Left ventricle myocardium superior (tissue), 1 donor: Measurements from ENCODE around the gene RNF126. TPM values are rescaled to one million over a fixed set of nuclear protein-coding genes. Genes with fewer than 3 reads are reported as not detected.

Experiments used
- ATAC-seq: fragments of 200-7000 bp; cut with Tn5 transposase; one replicate; pipeline ENCODE4 v1.9.1; 2020; ENCODE audit warnings: mild to moderate bottlenecking, moderate library complexity
- DNase-seq: peaks from one replicate; pipeline ENCODE4 v3.0.0-alpha.2; 2020
- intact Hi-C: fragments of 100-400 bp; cut with micrococcal nuclease; formaldehyde crosslinking; loops from one replicate; pipeline ENCODE4 v1.11.0; 2022
- total RNA-seq: library from RNA; stranded (reverse); fragmentation: NEBNext Ultra II Directional; extraction: Animal tissue kit (Norgen Biotek cat#: 25700); gene quantifications from one replicate; pipeline ENCODE4 v1.2.1, GENCODE V29; 2021
- donor health status: DM: no; HTN: yes; CAD: no; lungs with severe emphysema.

Gene RNF126
- total RNA-seq, 1 donor from 2014 or later: 24.4 TPM

DNA sequence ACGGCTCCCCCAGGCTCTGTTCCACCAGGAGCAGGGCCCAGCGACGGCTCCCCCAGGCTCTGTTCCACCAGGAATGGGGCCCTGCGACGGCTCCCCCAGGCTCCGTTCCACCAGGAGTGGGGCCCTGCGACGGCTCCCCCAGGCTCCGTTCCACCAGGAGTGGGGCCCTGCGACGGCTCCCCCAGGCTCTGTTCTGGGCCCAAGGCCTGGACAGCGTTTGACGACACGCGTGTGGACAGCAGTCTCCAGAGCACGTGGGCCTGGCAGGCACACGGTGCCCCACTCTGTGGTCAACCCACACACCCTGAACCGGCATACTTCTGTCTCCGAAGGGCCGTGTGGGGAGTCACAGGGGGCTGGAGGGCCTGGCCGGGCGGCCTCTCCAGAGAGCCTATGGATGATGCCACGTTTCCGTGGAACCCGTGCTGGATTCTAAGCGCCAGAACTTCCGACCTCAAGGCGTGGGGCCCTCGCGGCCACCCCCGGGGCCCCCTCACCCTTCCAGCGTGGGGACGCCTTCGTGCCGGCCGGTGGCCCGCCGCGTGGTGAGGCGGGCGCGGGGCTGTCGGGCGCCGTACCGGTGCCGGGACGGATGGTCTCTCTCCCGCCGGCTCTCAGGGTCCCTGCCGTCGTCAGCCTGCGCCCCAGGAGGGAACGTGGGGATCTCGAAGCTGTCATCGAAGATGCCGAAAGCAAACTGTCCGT is 11.7 kb downstream of the RNF126 start:
- DNase-seq (no peak), ATAC-seq (no peak)
- intact Hi-C loops: no loop called here

DNA sequence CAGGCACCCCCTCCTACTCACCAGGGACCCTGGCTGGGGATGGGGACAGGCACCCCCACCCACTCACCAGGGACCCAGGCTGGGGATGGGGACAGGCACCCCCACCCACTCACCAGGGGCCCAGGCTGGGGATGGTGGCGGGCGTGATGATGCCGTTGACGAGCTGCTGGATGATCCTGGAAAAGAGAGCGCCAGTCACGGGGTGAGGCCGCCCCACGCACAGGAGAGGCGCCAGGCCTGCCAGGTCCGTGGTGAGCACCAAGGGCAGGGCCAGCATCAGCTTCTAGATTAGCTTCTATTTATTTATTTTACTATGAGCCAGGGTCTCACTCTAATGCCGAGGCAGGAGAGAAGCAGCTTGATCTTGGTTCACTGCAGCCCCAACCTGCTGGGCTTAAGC is 12.9 kb downstream of the RNF126 start:
- intact Hi-C loops: no loop called here
- ATAC-seq: no peak
- DNase-seq: no peak

DNA sequence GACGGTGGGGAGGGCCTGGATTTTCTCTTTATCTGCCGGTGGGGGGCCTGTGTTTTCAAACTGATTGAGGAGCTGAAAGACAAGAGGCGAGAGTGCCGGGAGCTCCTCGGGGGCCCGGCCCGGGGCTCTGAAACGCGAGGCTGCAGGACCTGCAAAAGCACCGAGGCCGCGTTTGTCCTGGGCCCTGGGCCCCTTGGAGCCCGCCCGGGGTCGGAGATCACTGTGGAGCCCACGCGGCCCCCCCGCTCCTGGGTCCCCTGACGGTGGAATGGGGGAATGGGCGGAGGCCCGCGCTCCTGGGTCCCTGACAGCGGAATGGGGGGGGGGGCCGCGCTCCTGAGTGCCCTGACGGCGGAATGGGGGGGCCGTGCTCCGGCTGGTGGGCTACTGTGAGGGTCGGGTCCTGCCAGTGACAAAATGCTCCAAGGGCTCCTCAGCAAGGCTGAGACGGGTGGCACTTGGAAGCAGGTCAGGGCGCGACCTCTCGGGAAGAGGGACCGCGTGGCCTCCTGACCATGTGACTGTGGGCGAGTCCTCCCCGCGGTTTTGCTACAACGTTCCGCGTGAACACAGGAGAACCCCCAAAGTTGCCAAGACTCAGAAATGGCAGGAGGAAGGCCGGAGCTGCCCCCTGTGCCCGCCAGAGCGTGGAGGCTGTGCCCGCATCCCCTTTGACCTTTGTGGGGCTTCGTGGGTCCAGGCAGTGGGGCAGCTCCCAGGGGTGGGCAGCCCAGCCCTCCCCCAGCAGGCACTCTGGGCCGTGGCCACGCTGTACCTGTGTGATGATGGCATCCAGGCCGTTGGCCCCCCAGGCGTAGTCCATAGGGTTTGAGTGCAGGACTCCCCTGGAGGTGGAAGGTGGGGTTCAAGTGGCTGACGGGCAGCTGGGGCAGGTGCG is 13.9 kb downstream of the RNF126 start:
- ATAC-seq (no peak), DNase-seq (no peak)
- intact Hi-C loops: no loop called here

GRCh38 chr19:648305-648704 is 14.7 kb downstream of the RNF126 start:
- ATAC-seq (no peak), DNase-seq (no peak)
- intact Hi-C loops: no loop called here

DNA sequence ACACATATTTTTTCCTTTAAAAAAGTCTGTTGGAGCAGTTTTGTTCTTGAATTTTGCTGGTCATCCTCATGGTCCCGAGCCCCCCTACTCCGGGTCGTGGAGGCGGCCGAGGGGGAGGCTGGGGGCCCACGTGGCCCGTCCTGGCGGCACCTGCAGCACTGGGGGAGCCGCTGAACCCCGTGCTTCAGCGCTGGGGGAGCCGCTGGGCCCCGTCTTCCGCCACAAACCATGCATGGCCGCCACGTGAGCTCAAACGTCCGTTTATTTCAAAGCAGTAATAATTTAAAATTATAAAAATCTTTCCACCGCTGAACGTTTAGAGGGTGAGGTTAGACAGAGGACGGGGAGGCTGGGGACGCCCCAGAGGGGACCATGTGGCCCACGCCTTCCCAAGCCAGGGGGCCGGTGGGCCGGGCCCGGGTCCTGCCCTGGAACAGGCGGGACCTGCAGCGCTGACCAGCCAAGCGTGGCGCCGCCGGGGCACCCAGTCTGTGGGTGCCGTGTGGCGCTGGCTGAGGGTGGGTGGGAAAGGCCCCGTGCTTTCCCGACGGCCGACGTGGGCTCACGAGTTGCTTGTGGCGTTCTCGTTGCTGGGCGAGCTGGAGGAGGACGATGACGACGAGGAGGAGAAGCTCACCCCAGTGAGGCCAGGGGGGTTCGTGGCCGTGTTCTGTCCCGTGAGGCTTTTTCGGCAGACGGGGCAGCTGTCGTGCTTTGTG is 15.3 kb downstream of the RNF126 start:
- DNase-seq (no peak), ATAC-seq (no peak)
- intact Hi-C loops: no loop called here

- intact Hi-C loops: no loop called here
- DNase-seq: no peak
Observed at GRCh38 chr19:646779-647565, 16.0 kb downstream of the RNF126 start.

GRCh38 chr19:645912-646778 is 16.9 kb downstream of the RNF126 start:
- intact Hi-C loops: no loop called here
- ATAC-seq (no peak), DNase-seq (no peak)

More at GRCh38 chr19:646779-647565, 16.0 kb downstream of the RNF126 start:
- no peak for ATAC-seq

GRCh38 chr19:644789-645188 is 18.2 kb downstream of the RNF126 start:
- ATAC-seq (no peak), DNase-seq (no peak)

GRCh38 chr19:644363-644762 is 18.7 kb downstream of the RNF126 start:
- intact Hi-C loops: no loop called here
- ATAC-seq: no peak
- DNase-seq: no peak

More at GRCh38 chr19:644789-645188, 18.2 kb downstream of the RNF126 start:
- intact Hi-C loops: no loop called here

DNA sequence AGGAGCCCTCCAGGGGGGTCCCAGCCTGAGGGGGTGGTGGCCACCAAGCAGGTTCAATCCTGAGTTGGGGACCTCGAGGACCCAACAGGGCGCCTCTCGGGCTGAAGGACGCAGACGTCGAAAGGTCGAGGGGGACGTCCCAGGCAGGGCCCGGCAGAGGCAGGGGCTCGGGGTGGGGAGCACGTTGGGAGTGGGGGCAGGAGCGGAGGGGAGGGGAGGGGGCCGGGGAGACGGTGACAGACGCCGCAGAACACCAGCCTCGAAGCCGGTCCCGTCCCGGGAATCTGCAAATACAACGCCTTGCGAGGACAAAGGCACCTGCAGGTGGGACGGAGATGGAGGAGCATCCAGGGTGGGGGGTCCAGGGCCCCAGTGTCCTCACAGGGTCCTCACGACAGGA is 19.3 kb downstream of the RNF126 start:
- no peak for DNase-seq
- intact Hi-C loops: no loop called here
- ATAC-seq: no peak

DNA sequence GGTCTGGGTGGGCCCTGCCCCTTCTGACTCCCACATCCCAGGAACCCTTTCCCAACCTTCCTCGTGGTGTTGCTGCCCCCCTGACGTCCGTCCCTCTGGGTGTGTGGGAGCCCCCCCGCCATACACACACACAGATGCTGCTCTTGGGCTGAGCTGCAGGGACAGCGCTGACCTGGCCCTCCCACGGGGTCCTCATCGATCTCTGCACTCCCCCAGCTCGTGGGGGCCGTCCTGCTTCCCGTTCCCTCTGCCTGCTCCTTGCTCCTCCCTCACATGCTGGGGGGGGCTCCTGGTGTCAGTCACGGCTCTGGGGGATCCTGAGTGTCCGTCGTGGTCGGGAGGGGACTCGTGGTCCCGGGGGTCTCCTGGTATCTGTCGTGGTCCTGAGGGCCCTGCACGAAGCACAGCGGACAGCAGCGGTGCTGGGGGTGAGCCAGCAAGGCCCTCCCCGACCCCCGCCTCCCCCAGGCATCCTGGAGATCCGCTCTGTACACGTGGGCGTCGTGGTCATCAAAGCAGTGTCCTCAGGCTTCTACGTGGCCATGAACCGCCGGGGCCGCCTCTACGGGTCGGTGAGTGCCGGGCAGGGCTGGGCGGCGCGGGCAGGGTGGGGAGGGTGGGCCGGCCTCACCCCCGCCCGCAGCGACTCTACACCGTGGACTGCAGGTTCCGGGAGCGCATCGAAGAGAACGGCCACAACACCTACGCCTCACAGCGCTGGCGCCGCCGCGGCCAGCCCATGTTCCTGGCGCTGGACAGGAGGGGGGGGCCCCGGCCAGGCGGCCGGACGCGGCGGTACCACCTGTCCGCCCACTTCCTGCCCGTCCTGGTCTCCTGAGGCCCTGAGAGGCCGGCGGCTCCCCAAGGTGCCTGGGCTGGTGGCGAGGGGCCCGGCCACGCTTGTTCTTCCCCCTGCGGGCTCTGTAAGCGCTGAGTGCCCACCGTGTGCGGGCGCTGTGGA is 20.0 kb downstream of the RNF126 start:
- ATAC-seq (no peak), DNase-seq (no peak)

DNA sequence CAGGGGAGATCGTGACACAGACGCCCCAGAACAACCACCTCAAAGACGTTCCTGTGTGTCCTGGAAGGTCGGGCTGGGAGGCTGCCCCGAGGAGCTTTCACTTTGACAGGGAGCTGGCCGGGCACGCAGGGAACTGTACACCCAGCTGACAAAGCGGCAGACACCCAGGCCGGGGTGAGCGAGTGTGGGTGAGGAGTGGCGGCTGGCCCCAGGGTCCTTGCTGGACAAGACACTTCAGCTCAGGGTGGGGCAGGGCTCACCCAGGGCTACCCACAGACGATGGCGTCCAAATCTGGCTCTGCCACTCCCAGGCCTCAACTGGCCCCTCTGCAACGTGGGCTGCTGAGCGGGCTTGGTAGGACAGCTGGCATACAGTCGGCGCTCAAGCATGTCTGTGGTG is 21.3 kb downstream of the RNF126 start:
- no peak for ATAC-seq
- no peak for DNase-seq

More for the DNA sequence above, 20.0 kb downstream of the RNF126 start:
- intact Hi-C loops: no loop called here

GRCh38 chr19:640606-641189 is 22.3 kb downstream of the RNF126 start:
- no peak for DNase-seq
- ATAC-seq: no peak
- intact Hi-C loops: no loop called here

More for the DNA sequence above, 21.3 kb downstream of the RNF126 start:
- intact Hi-C loops: no loop called here

DNA sequence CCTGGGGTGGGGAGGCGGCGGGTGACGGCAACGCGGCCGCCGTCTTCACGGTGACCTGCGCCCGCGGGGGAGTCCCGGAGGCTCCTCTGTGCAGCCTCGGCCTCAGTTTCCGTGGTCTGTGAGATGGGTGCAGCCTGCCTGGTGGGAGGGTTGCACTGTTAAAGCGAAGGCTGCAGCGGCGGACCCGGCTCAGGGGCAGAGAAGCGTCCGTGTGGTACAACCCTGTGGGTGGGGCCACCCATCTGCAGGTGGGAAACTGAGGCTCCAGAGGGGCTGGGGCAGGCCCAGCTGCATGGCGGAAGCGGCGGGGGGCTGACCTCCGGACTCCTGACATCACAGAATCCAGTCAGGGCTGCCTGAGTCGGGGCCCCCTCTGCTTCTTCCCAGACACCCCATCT is 22.9 kb downstream of the RNF126 start:
- DNase-seq (no peak), ATAC-seq (no peak)
- intact Hi-C loops: no loop called here

GRCh38 chr19:639253-640160 is 23.5 kb downstream of the RNF126 start, which contains the start of gene FGF22:
FGF22 (plus strand) TSS chr19:639879; CDS start chr19:639926, 47 bp downstream.
- DNase-seq (peak; percentile 97), ATAC-seq (peak; percentile 94)
- intact Hi-C loops: no loop called here

GRCh38 chr19:638906-639252 is 24.1 kb downstream of the RNF126 start:
- no peak for ATAC-seq
- intact Hi-C loops: no loop called here
- DNase-seq: no peak
